ACC112 (cell line): Measurements from ENCODE around the gene WNT4.

Experiments used
- H2AFZ ChIP-seq: fragments of 200-600 bp; sonication (generic); one replicate; pipeline ENCODE4 v1.6.0; 2017; ENCODE audit warnings: antibody characterized with exemption, low read length; ENCODE audit not compliant: unreplicated experiment
- H3K27ac ChIP-seq: fragments of 200-600 bp; sonication (generic); 2 replicates; pipeline ENCODE4 v1.5.1; 2014; ENCODE audit warnings: low read depth, mild to moderate bottlenecking, antibody characterized with exemption, low read length, moderate library complexity
- H3K27me3 ChIP-seq: fragments of 200-600 bp; sonication (generic); 2 replicates; pipeline ENCODE4 v1.6.1; 2014; ENCODE audit warnings: mild to moderate bottlenecking, antibody characterized with exemption, low read length, moderate library complexity, mixed read lengths; ENCODE audit not compliant: insufficient read depth
- H3K36me3 ChIP-seq: fragments of 200-600 bp; sonication (generic); 2 replicates; pipeline ENCODE4 v1.6.1; 2016; ENCODE audit warnings: mild to moderate bottlenecking, antibody characterized with exemption, low read length, moderate library complexity, mixed read lengths; ENCODE audit not compliant: insufficient read depth
- H3K4me1 ChIP-seq: fragments of 200-600 bp; sonication (generic); one replicate; pipeline ENCODE4 v1.6.1; 2016; ENCODE audit warnings: low read length, mixed read lengths; ENCODE audit not compliant: insufficient read depth, unreplicated experiment, control insufficient read depth
- H3K4me3 ChIP-seq: fragments of 200-600 bp; sonication (generic); 2 replicates; pipeline ENCODE4 v1.5.1; 2014; ENCODE audit warnings: mild to moderate bottlenecking, low read depth, low read length
- H3K79me2 ChIP-seq: fragments of 200-600 bp; sonication (generic); one replicate; pipeline ENCODE4 v1.6.0; 2016; ENCODE audit warnings: low read length; ENCODE audit not compliant: control insufficient read depth, unreplicated experiment, insufficient read depth

The WNT4 gene

GRCh38 chr1:22179197-22179803 is 36.4 kb upstream of the WNT4 start:
- Histone ChIP-seq H3K4me1 (no peaks in the 10 kb centered on the region), H3K27me3 (peaks cover 61% of the 10 kb centered on the region), H2AFZ (no peak overlapping the region), H3K27ac (no peak overlapping the region), H3K36me3 (no peaks in the 10 kb centered on the region), H3K79me2 (no peaks in the 10 kb centered on the region), H3K4me3 (no peak overlapping the region)

GRCh38 chr1:22177354-22178003 is 34.6 kb upstream of the WNT4 start:
- Histone ChIP-seq H3K4me1 (no peaks in the 10 kb centered on the region), H3K79me2 (no peaks in the 10 kb centered on the region), H3K27me3 (peaks cover 51% of the 10 kb centered on the region), H2AFZ (no peak overlapping the region), H3K36me3 (no peaks in the 10 kb centered on the region), H3K27ac (no peak overlapping the region), H3K4me3 (no peak overlapping the region)

GRCh38 chr1:22176258-22176657 is 33.4 kb upstream of the WNT4 start:
- H3K36me3 ChIP-seq = no peaks in the 10 kb centered on the region
- H3K79me2 ChIP-seq = no peaks in the 10 kb centered on the region
- H3K4me3 ChIP-seq = no peak overlapping the region
- no peaks in the 10 kb centered on the region for H3K4me1 ChIP-seq
- H2AFZ ChIP-seq = no peak overlapping the region
- H3K27ac ChIP-seq = no peak overlapping the region
- H3K27me3 ChIP-seq = peaks cover 47% of the 10 kb centered on the region

- H3K36me3 ChIP-seq = no peaks in the 10 kb centered on the region
- H3K27ac ChIP-seq = no peak overlapping the region
- no peaks in the 10 kb centered on the region for H3K79me2 ChIP-seq
- H3K4me3 ChIP-seq = no peak overlapping the region
- no peaks in the 10 kb centered on the region for H3K4me1 ChIP-seq
- H3K27me3 ChIP-seq = peaks cover 35% of the 10 kb centered on the region
- no peak overlapping the region for H2AFZ ChIP-seq
Observed at GRCh38 chr1:22174446-22175220, 31.7 kb upstream of the WNT4 start.

- H3K27ac ChIP-seq = no peak overlapping the region
- no peak overlapping the region for H2AFZ ChIP-seq
- no peaks in the 10 kb centered on the region for H3K4me1 ChIP-seq
- no peak overlapping the region for H3K4me3 ChIP-seq
- H3K27me3 ChIP-seq = peaks cover 25% of the 10 kb centered on the region; the same call in 1 of the 2 replicates
- no peaks in the 10 kb centered on the region for H3K79me2 ChIP-seq
- H3K36me3 ChIP-seq = no peaks in the 10 kb centered on the region
Observed at GRCh38 chr1:22171951-22172715, 29.2 kb upstream of the WNT4 start.

- Histone ChIP-seq H2AFZ (no peak overlapping the region), H3K27me3 (peaks cover 19% of the 10 kb centered on the region), H3K79me2 (no peaks in the 10 kb centered on the region), H3K4me3 (no peak overlapping the region), H3K4me1 (no peaks in the 10 kb centered on the region), H3K27ac (no peak overlapping the region), H3K36me3 (no peaks in the 10 kb centered on the region)
Observed at GRCh38 chr1:22169816-22170215, 26.9 kb upstream of the WNT4 start.

- H3K27me3 ChIP-seq = peaks cover 11% of the 10 kb centered on the region; the same call in 1 of the 2 replicates
- no peaks in the 10 kb centered on the region for H3K36me3 ChIP-seq
Observed at GRCh38 chr1:22168412-22168973, 25.6 kb upstream of the WNT4 start.

GRCh38 chr1:22166439-22166838 is 23.5 kb upstream of the WNT4 start:
- no peaks in the 10 kb centered on the region; the same call in 1 of the 2 replicates for H3K27me3 ChIP-seq
- H3K36me3 ChIP-seq = no peaks in the 10 kb centered on the region
- no peaks in the 10 kb centered on the region for H3K4me1 ChIP-seq
- no peak overlapping the region for H3K4me3 ChIP-seq
- no peak overlapping the region for H2AFZ ChIP-seq
- no peaks in the 10 kb centered on the region for H3K79me2 ChIP-seq
- no peak overlapping the region for H3K27ac ChIP-seq

More at GRCh38 chr1:22168412-22168973, 25.6 kb upstream of the WNT4 start:
- Histone ChIP-seq H3K27ac (no peak overlapping the region), H3K4me3 (no peak overlapping the region), H2AFZ (no peak overlapping the region), H3K79me2 (no peaks in the 10 kb centered on the region), H3K4me1 (no peaks in the 10 kb centered on the region)

- Histone ChIP-seq H3K27me3 (no peaks in the 10 kb centered on the region; the same call in 1 of the 2 replicates), H3K4me3 (no peak overlapping the region), H3K4me1 (no peaks in the 10 kb centered on the region), H3K27ac (no peak overlapping the region), H3K79me2 (no peaks in the 10 kb centered on the region), H2AFZ (no peak overlapping the region), H3K36me3 (no peaks in the 10 kb centered on the region)
Observed at GRCh38 chr1:22164841-22165808, 22.2 kb upstream of the WNT4 start.
